OCI-LY1 (cell line): ENCODE measurements around the gene RAI1.

Source experiments
- H2AFZ ChIP-seq: fragments of 200-600 bp; sonication (generic), shearing (Covaris generic); 2 replicates; pipeline ENCODE4 v1.6.0; 2014; ENCODE audit warnings: antibody characterized with exemption, mild to moderate bottlenecking, low read length
- H3F3A ChIP-seq: fragments of 200-600 bp; sonication (generic), shearing (Covaris generic); 2 replicates; pipeline ENCODE4 v1.6.0; 2014; ENCODE audit warnings: mild to moderate bottlenecking, antibody characterized with exemption, low read length, moderate library complexity; ENCODE audit not compliant: insufficient read depth
- H3K27ac ChIP-seq: fragments of 200-600 bp; sonication (generic); 2 replicates; pipeline ENCODE4 v1.5.1; 2014; ENCODE audit warnings: low read length, mixed run types, mild to moderate bottlenecking, low read depth; ENCODE audit not compliant: poor library complexity, severe bottlenecking
- H3K27me3 ChIP-seq: fragments of 200-600 bp; sonication (generic); 2 replicates; pipeline ENCODE4 v1.6.0; 2014; ENCODE audit warnings: antibody characterized with exemption, mild to moderate bottlenecking, low read length, moderate library complexity; ENCODE audit not compliant: insufficient read depth
- H3K36me3 ChIP-seq: fragments of 200-600 bp; sonication (generic); 2 replicates; pipeline ENCODE4 v1.6.1; 2014; ENCODE audit warnings: mild to moderate bottlenecking, antibody characterized with exemption, low read length, moderate library complexity, mixed read lengths; ENCODE audit not compliant: insufficient read depth
- H3K4me1 ChIP-seq: fragments of 200-600 bp; sonication (generic); 2 replicates; pipeline ENCODE4 v1.5.1; 2014; ENCODE audit warnings: mild to moderate bottlenecking, low read length, moderate library complexity; ENCODE audit not compliant: insufficient read depth, severe bottlenecking
- H3K4me2 ChIP-seq: fragments of 200-600 bp; sonication (generic), shearing (Covaris generic); 2 replicates; pipeline ENCODE4 v1.6.1; 2014; ENCODE audit warnings: low read length
- H3K4me3 ChIP-seq: fragments of 200-600 bp; sonication (generic); 2 replicates; pipeline ENCODE4 v1.5.1; 2014; ENCODE audit warnings: low read length, low read depth, mild to moderate bottlenecking, mixed read lengths; ENCODE audit not compliant: poor library complexity, severe bottlenecking
- H3K79me2 ChIP-seq: fragments of 200-600 bp; shearing (Covaris generic); 2 replicates; pipeline ENCODE4 v1.6.1; 2016; ENCODE audit warnings: mixed run types, low read length, mixed read lengths; ENCODE audit not compliant: insufficient read depth
- H3K9ac ChIP-seq: fragments of 200-600 bp; sonication (generic), shearing (Covaris generic); 2 replicates; pipeline ENCODE4 v1.6.1; 2014; ENCODE audit warnings: mild to moderate bottlenecking, low read length, mixed read lengths
- H3K9me2 ChIP-seq: fragments of 200-600 bp; sonication (generic), shearing (Covaris generic); 2 replicates; pipeline ENCODE4 v1.6.1; 2014; ENCODE audit warnings: low read depth, mild to moderate bottlenecking, low read length, mixed read lengths
- H3K9me3 ChIP-seq: fragments of 200-600 bp; shearing (Covaris generic); 2 replicates; pipeline ENCODE4 v1.6.1; 2014; ENCODE audit warnings: low read length, mixed read lengths
- H4K20me1 ChIP-seq: fragments of 200-600 bp; sonication (generic), shearing (Covaris generic); 2 replicates; pipeline ENCODE4 v1.6.0; 2016; ENCODE audit warnings: mild to moderate bottlenecking, low read length; ENCODE audit not compliant: insufficient read depth
- EZH2 ChIP-seq: fragments of 200-600 bp; sonication (generic), shearing (Covaris generic); IDR thresholded peaks from 2 replicates; pipeline ENCODE4 v1.8.0; 2017; ENCODE audit warnings: borderline replicate concordance, mixed run types, mild to moderate bottlenecking, antibody characterized with exemption, low read length, moderate library complexity, mixed read lengths
- TF ChIP-seq, protein P1 (sequence below): fragments of 200-600 bp; sonication (generic), shearing (Covaris generic); IDR thresholded peaks from 2 replicates; pipeline ENCODE4 v1.5.1; 2017; ENCODE audit warnings: mild to moderate bottlenecking, antibody characterized with exemption, low read length, moderate library complexity, mixed read lengths

Gene RAI1

DNA sequence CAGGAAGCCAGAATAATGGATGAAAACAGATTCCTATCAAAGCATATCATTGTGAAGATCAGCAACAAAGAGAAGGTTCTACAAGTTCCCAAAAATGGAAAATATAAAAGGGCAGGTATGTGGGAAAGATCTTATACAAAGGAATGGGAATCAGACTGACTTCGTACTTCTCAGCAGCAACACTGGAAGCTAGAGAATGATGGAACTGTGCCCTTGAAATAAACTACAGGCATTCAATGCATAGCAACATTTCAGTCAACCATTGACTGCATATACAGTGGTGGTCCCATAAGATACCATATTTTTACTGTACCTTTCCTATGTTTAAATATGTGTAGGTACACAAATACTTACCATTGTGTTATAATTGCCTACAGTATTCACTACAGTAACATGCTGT lies 30.3 kb upstream of the RAI1 start:
- H3K4me1 ChIP-seq, result no peaks in the 10 kb centered on the region
- no peak overlapping the region for H3K9ac ChIP-seq
- H3K27ac ChIP-seq, result no peak overlapping the region
- no peaks in the 10 kb centered on the region for H3K79me2 ChIP-seq
- H2AFZ ChIP-seq, result no peak overlapping the region
- H4K20me1 ChIP-seq, result no peaks in the 10 kb centered on the region
- no peak for TF ChIP-seq EZH2
- TF ChIP-seq, protein P1, sequence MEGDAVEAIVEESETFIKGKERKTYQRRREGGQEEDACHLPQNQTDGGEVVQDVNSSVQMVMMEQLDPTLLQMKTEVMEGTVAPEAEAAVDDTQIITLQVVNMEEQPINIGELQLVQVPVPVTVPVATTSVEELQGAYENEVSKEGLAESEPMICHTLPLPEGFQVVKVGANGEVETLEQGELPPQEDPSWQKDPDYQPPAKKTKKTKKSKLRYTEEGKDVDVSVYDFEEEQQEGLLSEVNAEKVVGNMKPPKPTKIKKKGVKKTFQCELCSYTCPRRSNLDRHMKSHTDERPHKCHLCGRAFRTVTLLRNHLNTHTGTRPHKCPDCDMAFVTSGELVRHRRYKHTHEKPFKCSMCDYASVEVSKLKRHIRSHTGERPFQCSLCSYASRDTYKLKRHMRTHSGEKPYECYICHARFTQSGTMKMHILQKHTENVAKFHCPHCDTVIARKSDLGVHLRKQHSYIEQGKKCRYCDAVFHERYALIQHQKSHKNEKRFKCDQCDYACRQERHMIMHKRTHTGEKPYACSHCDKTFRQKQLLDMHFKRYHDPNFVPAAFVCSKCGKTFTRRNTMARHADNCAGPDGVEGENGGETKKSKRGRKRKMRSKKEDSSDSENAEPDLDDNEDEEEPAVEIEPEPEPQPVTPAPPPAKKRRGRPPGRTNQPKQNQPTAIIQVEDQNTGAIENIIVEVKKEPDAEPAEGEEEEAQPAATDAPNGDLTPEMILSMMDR, result no peak
- no peaks in the 10 kb centered on the region for H3K9me2 ChIP-seq
- no peaks in the 10 kb centered on the region for H3K9me3 ChIP-seq
- H3K27me3 ChIP-seq, result peaks cover 4% of the 10 kb centered on the region; the same call in 1 of the 2 replicates
- H3K4me3 ChIP-seq, result no peak overlapping the region
- H3K4me2 ChIP-seq, result no peak overlapping the region
- H3F3A ChIP-seq, result no peaks in the 10 kb centered on the region
- H3K36me3 ChIP-seq, result no peaks in the 10 kb centered on the region

DNA sequence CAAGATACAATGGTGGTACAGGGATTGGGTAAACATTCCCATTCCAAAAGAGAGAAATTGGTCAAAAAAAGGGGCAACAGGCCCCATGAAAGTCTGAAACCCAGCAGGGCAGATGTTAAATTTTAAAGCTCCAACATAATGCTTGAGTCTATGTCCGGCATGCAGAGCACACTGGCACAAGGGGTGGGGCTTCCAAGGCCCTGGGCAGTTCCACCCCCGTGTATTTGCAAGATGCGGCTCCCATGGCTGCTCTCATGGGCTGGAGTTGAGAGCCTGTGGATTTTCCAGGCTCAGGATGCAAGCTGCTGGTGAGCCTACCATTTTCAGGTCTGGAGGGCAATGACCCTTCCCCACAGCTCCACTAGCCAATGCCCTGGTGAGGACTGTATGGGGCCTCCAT lies 27.9 kb upstream of the RAI1 start:
- Histone ChIP-seq H3K27ac (no peak overlapping the region), H2AFZ (no peak overlapping the region), H3K9me3 (peaks cover 4% of the 10 kb centered on the region; the same call in 1 of the 2 replicates), H4K20me1 (no peaks in the 10 kb centered on the region), H3K4me2 (no peak overlapping the region), H3K9ac (no peak overlapping the region), H3K36me3 (no peaks in the 10 kb centered on the region; the same call in 1 of the 2 replicates), H3F3A (no peaks in the 10 kb centered on the region), H3K4me3 (no peak overlapping the region), H3K27me3 (no peaks in the 10 kb centered on the region; the same call in 1 of the 2 replicates), H3K4me1 (no peaks in the 10 kb centered on the region), H3K9me2 (no peaks in the 10 kb centered on the region), H3K79me2 (no peaks in the 10 kb centered on the region)
- TF ChIP-seq EZH2, result no peak
- TF ChIP-seq, protein P1, result no peak

DNA sequence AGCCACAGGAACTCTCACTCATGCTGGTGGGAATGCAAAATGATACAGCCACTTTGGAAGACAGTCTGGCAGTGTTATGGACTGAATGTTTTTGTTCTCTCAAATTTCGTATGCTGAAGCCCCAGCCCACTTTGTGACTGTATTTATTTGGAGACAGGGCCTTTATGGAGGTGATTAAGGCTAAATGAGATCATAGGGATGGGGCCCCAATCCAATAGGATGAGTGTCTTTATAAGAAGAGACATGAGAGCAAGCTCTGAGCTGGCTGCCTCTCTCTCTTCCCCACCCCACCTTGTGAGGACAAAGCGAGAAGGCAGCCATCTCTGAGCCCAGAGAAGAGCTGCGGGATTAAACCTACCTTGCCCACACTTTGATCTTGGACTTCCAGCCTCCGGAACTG lies 21.9 kb upstream of the RAI1 start:
- TF ChIP-seq, protein P1, result no peak
- no peak for TF ChIP-seq EZH2
- Histone ChIP-seq H2AFZ (no peak overlapping the region), H3K4me1 (peaks cover 15% of the 10 kb centered on the region)

More for the DNA sequence above, 21.9 kb upstream of the RAI1 start:
- Histone ChIP-seq H3K4me2 (no peak overlapping the region), H3K9me3 (peaks cover 10% of the 10 kb centered on the region; the same call in 1 of the 2 replicates), H3F3A (no peaks in the 10 kb centered on the region), H3K27ac (no peak overlapping the region), H3K36me3 (no peaks in the 10 kb centered on the region; the same call in 1 of the 2 replicates), H3K9ac (no peak overlapping the region), H3K79me2 (no peaks in the 10 kb centered on the region), H3K9me2 (no peaks in the 10 kb centered on the region), H3K4me3 (no peak overlapping the region), H3K27me3 (peaks cover 5% of the 10 kb centered on the region; the same call in 1 of the 2 replicates), H4K20me1 (no peaks in the 10 kb centered on the region)
